ENCODE results near the gene CCDC120.

- no peak for TF ChIP-seq SIN3A (IDR thresholded peaks at IDR 0.05; ENCODE audit: borderline replicate concordance, insufficient read depth, low read length)
- no peak for TF ChIP-seq POLR2AphosphoS5 (IDR thresholded peaks at IDR 0.05; ENCODE audit: low read depth, low read length)
- no peak for TF ChIP-seq REST (IDR thresholded peaks at IDR 0.05; ENCODE audit: insufficient read depth in 1 of 2, low read depth in 2 of 2, low read length in 2 of 2)
- no peak for TF ChIP-seq TAF1 (IDR thresholded peaks at IDR 0.05; ENCODE audit: borderline replicate concordance, insufficient read depth, low read length)
- no peak for TF ChIP-seq FOXP2 (optimal IDR thresholded peaks at IDR 0.05; ENCODE audit: borderline replicate concordance, extremely low read depth, extremely low read length, insufficient read depth)
Measured at GRCh38 chrX:49116076-49116475, 57.3 kb downstream of the CCDC120 start.
